ENCODE measurements around the gene TDRD7. TPM values are rescaled to one million over a fixed set of nuclear protein-coding genes. Genes with fewer than 3 reads are reported as not detected.

Gene TDRD7
- total and polyA plus RNA-seq, 2 of the 8 experiments (the other 6 are each of a cell fraction or from before 2014, with no cell fraction given), result 1.2 to 2.3 TPM

- no peak for FAIRE-seq
- Histone ChIP-seq H3K79me1 (ENCODE audit: low read depth, low read length) (no peaks in the 10 kb centered on the region), H2BK20ac (ENCODE audit: low read length) (no peak overlapping the region), H3K23ac (ENCODE audit: insufficient read length) (no peak overlapping the region), H3K23me2 (ENCODE audit: low read depth, low read length) (no peaks in the 10 kb centered on the region), H3K4me1 (replicated peaks in 1 of 4; ENCODE audit: control insufficient read depth in 3 of 4, insufficient read depth in 4 of 4, low read length in 3 of 4) (no peaks in the 10 kb centered on the region), H3K9ac (replicated peaks in 1 of 4; ENCODE audit: extremely low read depth in 1 of 4, low read depth in 3 of 4, low read length in 3 of 4) (no peak overlapping the region), H3K18ac (ENCODE audit: extremely low read depth, low read length) (no peak overlapping the region), H4K5ac (ENCODE audit: insufficient read length, low read depth, low read length) (no peak overlapping the region), H2BK12ac (ENCODE audit: low read depth, low read length) (no peak overlapping the region), H2AK5ac (ENCODE audit: low read depth, low read length) (no peak overlapping the region), H4K91ac (replicated peaks; ENCODE audit: insufficient read length, low read length) (no peak overlapping the region), H3K27me3 (replicated peaks in 1 of 4; ENCODE audit: control insufficient read depth in 3 of 4, extremely low read depth in 1 of 4, insufficient read depth in 3 of 4, low read length in 3 of 4) (no peaks in the 10 kb centered on the region), H3K4me3 (ENCODE audit: extremely low read depth in 1 of 4, insufficient read depth in 2 of 4, low read depth in 3 of 4, low read length in 4 of 4) (no peak overlapping the region), H2BK5ac (ENCODE audit: low read depth, low read length) (no peak overlapping the region), H3K4me2 (ENCODE audit: insufficient read depth in 1 of 2, low read depth in 2 of 2, low read length in 2 of 2) (no peak overlapping the region), H3K14ac (ENCODE audit: insufficient read length) (no peak overlapping the region), H3K9me3 (ENCODE audit: insufficient read depth in 2 of 2, low read depth in 1 of 2, low read length in 1 of 2) (no peaks in the 10 kb centered on the region), H3K27ac (ENCODE audit: low read depth, low read length) (no peak overlapping the region), H2BK15ac (ENCODE audit: low read length) (no peak overlapping the region), H3K79me2 (ENCODE audit: control insufficient read depth in 1 of 2, insufficient read depth in 2 of 2, low read length in 2 of 2) (no peaks in the 10 kb centered on the region), H3K4ac (replicated peaks; ENCODE audit: insufficient read length, low read depth, low read length) (no peak overlapping the region), H4K20me1 (replicated peaks in 1 of 2; ENCODE audit: control insufficient read depth in 1 of 2, insufficient read depth in 2 of 2, low read length in 2 of 2) (no peaks in the 10 kb centered on the region), H2BK120ac (replicated peaks; ENCODE audit: low read depth, low read length) (no peak overlapping the region), H3K36me3 (ENCODE audit: control insufficient read depth in 2 of 4, insufficient read depth in 4 of 4, low read length in 3 of 4) (no peaks in the 10 kb centered on the region; a peak in 2 of 8 replicates), H2AFZ (ENCODE audit: low read length) (no peak overlapping the region), H3K56ac (replicated peaks; ENCODE audit: insufficient read length, low read depth, low read length) (no peak overlapping the region), H4K8ac (ENCODE audit: extremely low read depth, insufficient read depth, low read length) (no peak overlapping the region)
- CTCF ChIA-PET (ENCODE audit: partially characterized antibody), result interaction anchor here (0.6 to 4.2 kb wide), 3 partner anchors 9 to 22 kb away, joined by 3 to 31 read pairs (median 3); no protein-coding TSS in a partner anchor
- DNase-seq (ENCODE audit: low read depth in 1 of 2, low spot score in 2 of 2), result no peak
- POLR2A ChIA-PET (ENCODE audit: partially characterized antibody), result interaction anchor here (1.0 kb wide), 1 partner anchor 14 kb away, joined by 3 read pairs; no protein-coding TSS in a partner anchor
- WGBS, 2 experiments (ENCODE audit: extremely low coverage in 1 of 2, insufficient coverage in 1 of 2, insufficient read length in 1 of 2, insufficient replicate concordance in 2 of 2, low coverage in 1 of 2, low lambda C conversion rate in 2 of 2, missing lambda C conversion rate in 1 of 2), result 80% methylated on average over 6 of the region's 6 CpGs; no CpG with 5 or more reads in 1 of the 2 experiments
- no peak for TF ChIP-seq CTBP2 (IDR thresholded peaks at IDR 0.05; ENCODE audit: borderline replicate concordance, insufficient read depth, insufficient read length, low read length)
- no peak for TF ChIP-seq MAFK (IDR thresholded peaks at IDR 0.05; ENCODE audit: low read depth, low read length)
- no peak for TF ChIP-seq RNF2 (IDR thresholded peaks at IDR 0.05; ENCODE audit: borderline replicate concordance, low read depth, low read length, missing control alignments, poor library complexity, severe bottlenecking)
- no peak for TF ChIP-seq KDM5A (IDR thresholded peaks at IDR 0.05; ENCODE audit: low read length)
- no peak for TF ChIP-seq SIX5 (IDR thresholded peaks at IDR 0.05; ENCODE audit: low read depth, low read length)
- no peak for TF ChIP-seq JUND (IDR thresholded peaks at IDR 0.05; ENCODE audit: low read length)
- TF ChIP-seq SP4 (IDR thresholded peaks at IDR 0.05; ENCODE audit: low read length), result no peak
- TF ChIP-seq CTCF (IDR thresholded peaks at IDR 0.05; ENCODE audit: control extremely low read depth in 1 of 3, insufficient read depth in 1 of 3, low read depth in 1 of 3, low read length in 3 of 3), result no peak
- TF ChIP-seq CHD2 (IDR thresholded peaks at IDR 0.05; ENCODE audit: low read length), result no peak
- TF ChIP-seq SP1 (IDR thresholded peaks at IDR 0.05; ENCODE audit: low read depth, low read length), result no peak
- TF ChIP-seq RXRA (IDR thresholded peaks at IDR 0.05; ENCODE audit: insufficient read depth, low read depth, low read length), result no peak
- no peak for TF ChIP-seq YY1 (IDR thresholded peaks at IDR 0.05; ENCODE audit: low read depth, low read length)
Observed at GRCh38 chr9:97376902-97377301, 35.0 kb upstream of the TDRD7 start.

Data from H1 (cell line).